A549 (cell line): Measurements from ENCODE around the gene CNBD2. TPM values are rescaled to one million over a fixed set of nuclear protein-coding genes. Genes with fewer than 3 reads are reported as not detected.
A peak's percentile ranks its signal among the peaks of the same experiment; 100 is the strongest.

Experiments used
- ATAC-seq, 2 experiments: fragments of 200-7000 bp in 1 of 2; fragments of >200 bp in 1 of 2; cut with Nextera tagmentation in 1 of 2; cut with Tn5 transposase in 1 of 2; 3 replicates each; pipeline versions ENCODE4 v1.8.0 to v1.9.1; 2018 to 2020; ENCODE audit warnings: mild to moderate bottlenecking in 1 of 2, moderate library complexity in 1 of 2
- CTCF ChIA-PET: fragments of 300-600 bp; sonication (Branson Sonifier 250); formaldehyde crosslinking; extraction: SDS; loops from one replicate; lab custom pipeline; 2021; ENCODE audit warnings: antibody characterized with exemption, inconsistent platforms; lab: Yijun Ruan, JAX
- POLR2A ChIA-PET: fragments of 350-600 bp; formaldehyde crosslinking; extraction: SDS; loops from one replicate; lab custom pipeline; 2021; ENCODE audit warnings: antibody characterized with exemption, inconsistent platforms; lab: Yijun Ruan, JAX
- DNase-seq, 2 experiments: peaks; one replicate each; pipeline versions ENCODE4 v3.0.0 to v3.0.0-alpha.2; 2011 to 2016; ENCODE audit warnings: low read depth in 1 of 2, low spot score in 1 of 2
- FAIRE-seq: peaks from 2 replicates; lab custom pipeline; 2011; peaks lifted over from hg19 to GRCh38; lab: Jason Lieb, UNC
- H3K27ac ChIP-seq, 2 experiments: fragments of >200 bp; sonication (Bioruptor Twin); formaldehyde crosslinking; 3 replicates each; pipeline ENCODE4 v1.5.1; 2016 to 2017
- H3K4me1 ChIP-seq: fragments of >200 bp; sonication (Bioruptor Twin); formaldehyde crosslinking; 3 replicates; pipeline ENCODE4 v1.6.1; 2016
- H3K4me2 ChIP-seq: fragments of >200 bp; sonication (Bioruptor Twin); formaldehyde crosslinking; 3 replicates; pipeline ENCODE4 v1.6.1; 2016
- H3K4me3 ChIP-seq: fragments of >200 bp; sonication (Bioruptor Twin); formaldehyde crosslinking; 3 replicates; pipeline ENCODE4 v1.5.1; 2016
- H3K9me3 ChIP-seq: fragments of >200 bp; sonication (Bioruptor Twin); formaldehyde crosslinking; 3 replicates; pipeline ENCODE4 v1.6.1; 2016
- CBX2 ChIP-seq: fragments of 200-600 bp; sonication (generic); IDR thresholded peaks from 2 replicates; pipeline ENCODE4 v1.6.1; 2016; ENCODE audit warnings: low read depth, mild to moderate bottlenecking, borderline replicate concordance
- CEBPB ChIP-seq, 2 experiments: fragments of >200 bp in 1 of 2; sonication (Bioruptor Twin) in 1 of 2; formaldehyde crosslinking in 1 of 2; IDR thresholded peaks; 2 replicates each; pipeline ENCODE4 v1.6.1; 2012 to 2016
- CHD4 ChIP-seq: fragments of 200-600 bp; sonication (generic); IDR thresholded peaks from 2 replicates; pipeline ENCODE4 v1.6.1; 2016; ENCODE audit warnings: antibody characterized with exemption, mild to moderate bottlenecking, borderline replicate concordance
- ESRRA ChIP-seq: fragments of 150-350 bp; IDR thresholded peaks from 2 replicates; pipeline ENCODE4 v1.6.1; 2014; ENCODE audit warnings: mild to moderate bottlenecking, low read length, borderline replicate concordance
- FOSB ChIP-seq: fragments of 250-450 bp; sonication (Bioruptor Pico); IDR thresholded peaks from 2 replicates; pipeline ENCODE4 v1.5.0; 2020; ENCODE audit warnings: mild to moderate bottlenecking, moderate library complexity
- FOSL2 ChIP-seq, 2 experiments: fragments of 450-650 bp in 1 of 2; fragments of >200 bp in 1 of 2; sonication (Bioruptor Twin) in 1 of 2; formaldehyde crosslinking; IDR thresholded peaks; 2 replicates each; pipeline versions ENCODE4 v1.5.0 to v1.6.1; 2016 to 2020; ENCODE audit warnings: mild to moderate bottlenecking in 1 of 2, moderate library complexity in 1 of 2
- GATA3 ChIP-seq: IDR thresholded peaks from 2 replicates; pipeline ENCODE4 v1.6.1; 2012; ENCODE audit warnings: borderline replicate concordance
- HOXA7 ChIP-seq: fragments of 250-450 bp; sonication (Bioruptor Pico); IDR thresholded peaks from 2 replicates; pipeline ENCODE4 v1.5.0; 2020; ENCODE audit warnings: mild to moderate bottlenecking, moderate library complexity
- JUNB ChIP-seq: fragments of >200 bp; sonication (Bioruptor Twin); formaldehyde crosslinking; IDR thresholded peaks from 2 replicates; pipeline ENCODE4 v1.6.1; 2016
- KDM1A ChIP-seq: fragments of 200-600 bp; sonication (generic); IDR thresholded peaks from 2 replicates; pipeline ENCODE4 v1.6.1; 2016; ENCODE audit warnings: low read depth, mild to moderate bottlenecking
- MAFK ChIP-seq: fragments of 450-650 bp; IDR thresholded peaks from 2 replicates; pipeline ENCODE4 v1.6.1; 2014; ENCODE audit not compliant: partially characterized antibody
- MAZ ChIP-seq: fragments of 150-350 bp; IDR thresholded peaks from 2 replicates; pipeline ENCODE4 v1.6.1; 2014; ENCODE audit warnings: antibody characterized with exemption, low read depth, low read length, borderline replicate concordance
- NFE2L2 ChIP-seq: fragments of 150-350 bp; conservative IDR thresholded peaks from 2 replicates; pipeline ENCODE4 v1.6.1; 2014; ENCODE audit warnings: low read length
- NPAS2 ChIP-seq: fragments of 250-450 bp; sonication (Bioruptor Pico); IDR thresholded peaks from 2 replicates; pipeline ENCODE4 v1.8.0; 2022; ENCODE audit warnings: mild to moderate bottlenecking, moderate library complexity, borderline replicate concordance
- NR3C1 ChIP-seq: fragments of >200 bp; sonication (Bioruptor Twin); formaldehyde crosslinking; IDR thresholded peaks from 3 replicates; pipeline ENCODE4 v1.6.1; 2017
- PHF8 ChIP-seq: fragments of 200-600 bp; sonication (generic); IDR thresholded peaks from 2 replicates; pipeline ENCODE4 v1.6.1; 2016; ENCODE audit warnings: low read depth, mild to moderate bottlenecking, antibody characterized with exemption, moderate library complexity, borderline replicate concordance
- RAD21 ChIP-seq, 2 experiments: fragments of >200 bp in 1 of 2; sonication (Bioruptor Twin) in 1 of 2; formaldehyde crosslinking in 1 of 2; IDR thresholded peaks in 1 of 2; conservative IDR thresholded peaks in 1 of 2; 2 replicates in 1 of 2; 3 replicates in 1 of 2; pipeline ENCODE4 v1.6.1; 2012 to 2018; ENCODE audit warnings: inconsistent platforms in 1 of 2
- RARB ChIP-seq: fragments of 250-450 bp; sonication (Bioruptor Pico); IDR thresholded peaks from 2 replicates; pipeline ENCODE4 v1.8.0; 2021; ENCODE audit warnings: mild to moderate bottlenecking, moderate library complexity
- RCOR1 ChIP-seq: fragments of 150-350 bp; IDR thresholded peaks from 2 replicates; pipeline ENCODE4 v1.6.1; 2014; ENCODE audit warnings: antibody characterized with exemption, low read length, low read depth
- RFX5 ChIP-seq: fragments of 450-650 bp; IDR thresholded peaks from 2 replicates; pipeline ENCODE4 v1.7.1; 2014; ENCODE audit warnings: antibody characterized with exemption, mild to moderate bottlenecking, moderate library complexity
- SMC3 ChIP-seq: fragments of >200 bp; sonication (Bioruptor Twin); formaldehyde crosslinking; IDR thresholded peaks from 3 replicates; pipeline ENCODE4 v1.6.1; 2018; ENCODE audit warnings: inconsistent platforms
- SREBF2 ChIP-seq: fragments of 450-650 bp; IDR thresholded peaks from 2 replicates; pipeline ENCODE4 v1.6.1; 2014; ENCODE audit warnings: mild to moderate bottlenecking, moderate library complexity
- TP53 ChIP-seq: fragments of 250-450 bp; sonication (Bioruptor Pico); IDR thresholded peaks from 2 replicates; pipeline ENCODE4 v1.5.0; 2021; ENCODE audit warnings: mild to moderate bottlenecking, moderate library complexity
- ZC3H11A ChIP-seq: fragments of 450-650 bp; IDR thresholded peaks from 2 replicates; pipeline ENCODE4 v1.6.1; 2014; ENCODE audit warnings: antibody characterized with exemption, mild to moderate bottlenecking
- ZSCAN20 ChIP-seq: fragments of 250-450 bp; sonication (Bioruptor Pico); IDR thresholded peaks from 2 replicates; pipeline ENCODE4 v1.8.0; 2022; ENCODE audit warnings: mild to moderate bottlenecking, moderate library complexity
- WGBS: methylation state at CpG from one replicate; pipeline ENCODE4 v1.1.6; 2017; ENCODE audit errors: missing lambda C conversion rate; 5-methylcytosine and 5-hydroxymethylcytosine counted together
- polyA plus RNA-seq, 4 experiments: library from polyadenylated mRNA; depleted of rRNA in 3 of 4; stranded (reverse); fragments of >200 nt; fragmentation: RNase III in 1 of 4; extraction: RNeasy Plus Mini Kit Qiagen cat#74134 plus additional on column Dnase treatment in 1 of 4; gene quantifications; 2 replicates in 3 of 4; 3 replicates in 1 of 4; pipeline ENCODE4 v1.2.3, GENCODE V29; 2011 to 2017
- TF ChIP-seq, protein P1 (sequence below): fragments of 250-450 bp; sonication (Bioruptor Pico); IDR thresholded peaks from 2 replicates; pipeline ENCODE4 v1.5.0; 2021; ENCODE audit warnings: mild to moderate bottlenecking, moderate library complexity, borderline replicate concordance
- TF ChIP-seq, protein P2 (sequence below): fragments of 450-650 bp; IDR thresholded peaks from 2 replicates; pipeline ENCODE4 v1.6.1; 2014; ENCODE audit warnings: antibody characterized with exemption
- TF ChIP-seq, protein P3 (sequence below): fragments of 250-450 bp; sonication (Bioruptor Pico); IDR thresholded peaks from 2 replicates; pipeline ENCODE4 v1.5.0; 2020; ENCODE audit warnings: low read depth, mild to moderate bottlenecking, moderate library complexity
- TF ChIP-seq, protein P4 (sequence below): fragments of 150-350 bp; IDR thresholded peaks from 2 replicates; pipeline ENCODE4 v1.6.1; 2014; ENCODE audit warnings: low read depth, mild to moderate bottlenecking, low read length
- TF ChIP-seq, protein P5 (sequence below): IDR thresholded peaks from 2 replicates; pipeline ENCODE4 v1.6.1; 2012

The CNBD2 gene
- polyA plus RNA-seq, 2 of the 4 experiments (the other 2 are of a cell fraction), result 4.3 to 5.4 TPM

DNA sequence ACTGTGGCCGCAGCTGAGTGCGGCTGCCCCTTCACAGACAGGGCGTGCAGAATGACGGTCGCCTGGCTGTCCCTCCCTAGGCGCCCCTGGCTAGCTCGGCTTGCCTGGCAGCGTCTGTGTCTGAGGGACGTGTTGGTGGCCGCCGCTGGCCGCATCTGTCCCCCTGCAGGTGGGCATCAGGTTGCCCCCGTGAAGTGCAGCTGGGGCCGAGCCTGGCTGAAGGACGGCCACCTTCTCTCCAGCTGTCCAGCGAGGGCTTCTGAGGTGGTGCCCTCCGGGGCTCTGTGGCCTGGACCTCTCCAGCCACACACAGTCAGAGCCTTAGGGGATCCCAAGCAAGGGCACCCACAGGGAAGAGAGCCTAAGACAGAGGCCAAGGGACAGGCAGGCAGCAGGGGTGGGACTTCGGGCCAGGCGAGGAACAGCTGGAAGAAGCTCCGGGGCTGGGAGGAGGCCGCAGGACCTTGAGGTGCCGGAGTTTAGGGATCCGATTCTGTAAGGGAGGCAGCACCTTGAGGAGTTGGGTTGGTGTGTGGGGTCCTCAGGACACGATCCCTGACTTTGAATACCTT lies 97.1 kb downstream of the CNBD2 start:
- DNase-seq (no peak), ATAC-seq (no peak; a peak in 2 of 6 replicates), FAIRE-seq (no peak)
- TF ChIP-seq, protein P1, sequence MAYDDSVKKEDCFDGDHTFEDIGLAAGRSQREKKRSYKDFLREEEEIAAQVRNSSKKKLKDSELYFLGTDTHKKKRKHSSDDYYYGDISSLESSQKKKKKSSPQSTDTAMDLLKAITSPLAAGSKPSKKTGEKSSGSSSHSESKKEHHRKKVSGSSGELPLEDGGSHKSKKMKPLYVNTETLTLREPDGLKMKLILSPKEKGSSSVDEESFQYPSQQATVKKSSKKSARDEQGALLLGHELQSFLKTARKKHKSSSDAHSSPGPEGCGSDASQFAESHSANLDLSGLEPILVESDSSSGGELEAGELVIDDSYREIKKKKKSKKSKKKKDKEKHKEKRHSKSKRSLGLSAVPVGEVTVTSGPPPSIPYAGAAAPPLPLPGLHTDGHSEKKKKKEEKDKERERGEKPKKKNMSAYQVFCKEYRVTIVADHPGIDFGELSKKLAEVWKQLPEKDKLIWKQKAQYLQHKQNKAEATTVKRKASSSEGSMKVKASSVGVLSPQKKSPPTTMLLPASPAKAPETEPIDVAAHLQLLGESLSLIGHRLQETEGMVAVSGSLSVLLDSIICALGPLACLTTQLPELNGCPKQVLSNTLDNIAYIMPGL (CRISPR knock-in tag), result no peak
- no peak for TF ChIP-seq CEBPB (IDR thresholded peaks at IDR 0.05)
- no peak for TF ChIP-seq GATA3
- TF ChIP-seq MAZ, result no peak
- TF ChIP-seq RARB, result no peak
- no peak for TF ChIP-seq ZC3H11A
- TF ChIP-seq NFE2L2, result no peak
- no peak for TF ChIP-seq NPAS2
- no peak for TF ChIP-seq JUNB
- no peak for TF ChIP-seq FOSL2 (IDR thresholded peaks at IDR 0.05)
- no peak for TF ChIP-seq FOSL2 (CRISPR knock-in tag; IDR thresholded peaks at IDR 0.05)
- TF ChIP-seq, protein P2, sequence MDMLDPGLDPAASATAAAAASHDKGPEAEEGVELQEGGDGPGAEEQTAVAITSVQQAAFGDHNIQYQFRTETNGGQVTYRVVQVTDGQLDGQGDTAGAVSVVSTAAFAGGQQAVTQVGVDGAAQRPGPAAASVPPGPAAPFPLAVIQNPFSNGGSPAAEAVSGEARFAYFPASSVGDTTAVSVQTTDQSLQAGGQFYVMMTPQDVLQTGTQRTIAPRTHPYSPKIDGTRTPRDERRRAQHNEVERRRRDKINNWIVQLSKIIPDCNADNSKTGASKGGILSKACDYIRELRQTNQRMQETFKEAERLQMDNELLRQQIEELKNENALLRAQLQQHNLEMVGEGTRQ, result no peak
- TF ChIP-seq MAFK, result no peak
- no peak for TF ChIP-seq CHD4
- TF ChIP-seq RFX5, result no peak
- TF ChIP-seq CBX2, result no peak
- TF ChIP-seq, protein P3, sequence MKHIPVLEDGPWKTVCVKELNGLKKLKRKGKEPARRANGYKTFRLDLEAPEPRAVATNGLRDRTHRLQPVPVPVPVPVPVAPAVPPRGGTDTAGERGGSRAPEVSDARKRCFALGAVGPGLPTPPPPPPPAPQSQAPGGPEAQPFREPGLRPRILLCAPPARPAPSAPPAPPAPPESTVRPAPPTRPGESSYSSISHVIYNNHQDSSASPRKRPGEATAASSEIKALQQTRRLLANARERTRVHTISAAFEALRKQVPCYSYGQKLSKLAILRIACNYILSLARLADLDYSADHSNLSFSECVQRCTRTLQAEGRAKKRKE (CRISPR knock-in tag), result no peak
- no peak for TF ChIP-seq ESRRA
- TF ChIP-seq HOXA7, result no peak
- TF ChIP-seq, protein P4, sequence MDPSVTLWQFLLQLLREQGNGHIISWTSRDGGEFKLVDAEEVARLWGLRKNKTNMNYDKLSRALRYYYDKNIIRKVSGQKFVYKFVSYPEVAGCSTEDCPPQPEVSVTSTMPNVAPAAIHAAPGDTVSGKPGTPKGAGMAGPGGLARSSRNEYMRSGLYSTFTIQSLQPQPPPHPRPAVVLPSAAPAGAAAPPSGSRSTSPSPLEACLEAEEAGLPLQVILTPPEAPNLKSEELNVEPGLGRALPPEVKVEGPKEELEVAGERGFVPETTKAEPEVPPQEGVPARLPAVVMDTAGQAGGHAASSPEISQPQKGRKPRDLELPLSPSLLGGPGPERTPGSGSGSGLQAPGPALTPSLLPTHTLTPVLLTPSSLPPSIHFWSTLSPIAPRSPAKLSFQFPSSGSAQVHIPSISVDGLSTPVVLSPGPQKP, result no peak
- TF ChIP-seq, protein P5, sequence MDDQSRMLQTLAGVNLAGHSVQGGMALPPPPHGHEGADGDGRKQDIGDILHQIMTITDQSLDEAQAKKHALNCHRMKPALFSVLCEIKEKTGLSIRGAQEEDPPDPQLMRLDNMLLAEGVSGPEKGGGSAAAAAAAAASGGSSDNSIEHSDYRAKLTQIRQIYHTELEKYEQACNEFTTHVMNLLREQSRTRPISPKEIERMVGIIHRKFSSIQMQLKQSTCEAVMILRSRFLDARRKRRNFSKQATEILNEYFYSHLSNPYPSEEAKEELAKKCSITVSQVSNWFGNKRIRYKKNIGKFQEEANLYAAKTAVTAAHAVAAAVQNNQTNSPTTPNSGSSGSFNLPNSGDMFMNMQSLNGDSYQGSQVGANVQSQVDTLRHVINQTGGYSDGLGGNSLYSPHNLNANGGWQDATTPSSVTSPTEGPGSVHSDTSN, result no peak
- CTCF ChIA-PET, result interaction anchor here (0.7 to 2.1 kb wide), 10 partner anchors 8 to 137 kb away, joined by 3 to 16 read pairs (median 4); partner anchors contain the start of gene SCAND1
- H3K27ac ChIP-seq, result peak overlapping the region; percentile 88 to 93; a peak in 5 of 6 replicates
- H3K4me1 ChIP-seq, result peaks cover 38% of the 10 kb centered on the region
- peak overlapping the region; percentile 69 for H3K4me3 ChIP-seq
- WGBS, result 93% methylated on average over 7 of the region's 24 CpGs
- POLR2A ChIA-PET, result interaction anchor here (0.8 to 2.1 kb wide), 6 partner anchors 15 to 73 kb away, joined by 3 to 18 read pairs (median 4); no protein-coding TSS in a partner anchor
- no peaks in the 10 kb centered on the region for H3K9me3 ChIP-seq
- H3K4me2 ChIP-seq, result peak overlapping the region; percentile 89

DNA sequence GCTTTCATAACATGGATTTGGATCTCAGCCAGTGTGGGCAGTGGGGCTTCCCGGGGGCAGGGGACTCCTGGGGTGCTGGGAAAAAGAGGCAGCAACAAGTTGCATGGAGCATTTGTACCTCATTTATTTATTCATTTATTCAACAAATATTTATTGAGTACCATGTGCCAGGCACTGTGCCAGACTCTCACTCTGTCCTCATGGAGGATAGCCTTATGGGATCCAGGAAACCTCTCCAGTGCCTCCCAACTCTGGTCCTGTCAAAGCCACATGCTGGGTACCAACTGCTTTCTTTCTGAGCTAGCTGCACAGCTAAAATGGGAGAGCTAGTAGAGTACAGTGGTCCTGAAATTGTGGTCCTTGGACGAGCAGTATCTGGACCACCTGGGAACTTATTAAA lies 98.4 kb downstream of the CNBD2 start:
- ATAC-seq (no peak), DNase-seq (no peak), FAIRE-seq (no peak)
- ChIA-PET POLR2A (no interaction called here), CTCF (interaction anchor here (0.7 kb wide), 1 partner anchor 390 kb away, joined by 3 read pairs; no protein-coding TSS in a partner anchor)
- Histone ChIP-seq H3K4me3 (no peak overlapping the region), H3K27ac (peak overlapping the region in 1 of 2 experiments; percentile 1; a peak in 1 of 6 replicates), H3K9me3 (no peaks in the 10 kb centered on the region), H3K4me2 (no peak overlapping the region), H3K4me1 (peaks cover 39% of the 10 kb centered on the region)
- TF ChIP-seq FOSB (CRISPR knock-in tag) (no peak), RFX5 (no peak), PHF8 (no peak), MAZ (no peak), ZSCAN20 (no peak), KDM1A (no peak), JUNB (no peak), RCOR1 (no peak), RARB (no peak), RAD21 (conservative IDR thresholded peaks at IDR 0.05 in 1 of 2, IDR thresholded peaks at IDR 0.05 in 1 of 2) (no peak), SREBF2 (no peak), ZC3H11A (no peak), TP53 (no peak), SMC3 (no peak), ESRRA (no peak), NR3C1 (no peak), NFE2L2 (no peak)
- TF ChIP-seq, protein P2, result no peak
- WGBS, result 59% methylated on average over 2 of the region's 2 CpGs
